ENCODE data around the gene RERE.

The RERE gene

DNA sequence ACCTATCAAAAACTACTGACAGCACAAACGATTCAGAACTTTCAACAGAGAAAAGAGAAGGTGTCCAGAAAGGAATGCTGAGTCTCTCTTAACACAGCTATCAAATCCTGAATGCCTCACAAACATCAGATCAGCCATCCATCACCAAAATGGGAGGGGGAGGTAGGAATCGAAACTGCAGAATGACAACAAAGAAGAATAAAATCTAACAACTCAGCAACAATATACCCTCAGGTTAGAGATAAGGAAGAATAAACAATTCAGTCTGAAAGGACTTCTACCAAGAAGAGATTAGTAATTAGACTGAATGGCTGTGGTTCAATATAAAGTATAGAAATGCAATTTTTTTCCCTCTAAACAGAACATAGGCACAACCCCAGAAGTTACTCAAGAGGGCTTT lies 94.4 kb downstream of the RERE start (continued):
- TF ChIP-seq, protein P1, sequence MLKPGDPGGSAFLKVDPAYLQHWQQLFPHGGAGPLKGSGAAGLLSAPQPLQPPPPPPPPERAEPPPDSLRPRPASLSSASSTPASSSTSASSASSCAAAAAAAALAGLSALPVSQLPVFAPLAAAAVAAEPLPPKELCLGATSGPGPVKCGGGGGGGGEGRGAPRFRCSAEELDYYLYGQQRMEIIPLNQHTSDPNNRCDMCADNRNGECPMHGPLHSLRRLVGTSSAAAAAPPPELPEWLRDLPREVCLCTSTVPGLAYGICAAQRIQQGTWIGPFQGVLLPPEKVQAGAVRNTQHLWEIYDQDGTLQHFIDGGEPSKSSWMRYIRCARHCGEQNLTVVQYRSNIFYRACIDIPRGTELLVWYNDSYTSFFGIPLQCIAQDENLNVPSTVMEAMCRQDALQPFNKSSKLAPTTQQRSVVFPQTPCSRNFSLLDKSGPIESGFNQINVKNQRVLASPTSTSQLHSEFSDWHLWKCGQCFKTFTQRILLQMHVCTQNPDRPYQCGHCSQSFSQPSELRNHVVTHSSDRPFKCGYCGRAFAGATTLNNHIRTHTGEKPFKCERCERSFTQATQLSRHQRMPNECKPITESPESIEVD (tag by site-specific recombination; IDR thresholded peaks at IDR 0.05): peak; percentile 80
- TF ChIP-seq ZNF843 (tag by site-specific recombination; IDR thresholded peaks at IDR 0.05) (peak; percentile 93), BCL11B (tag by site-specific recombination; IDR thresholded peaks at IDR 0.05; ENCODE audit: low read depth) (0 out of 2 replicates have a peak, but pooled peaks have one; percentile 17), WT1 (tag by site-specific recombination; IDR thresholded peaks at IDR 0.05) (peak; percentile 29; the same call in 1 of the 2 replicates), ZBTB17 (tag by site-specific recombination; IDR thresholded peaks at IDR 0.05) (0 out of 2 replicates have a peak, but pooled peaks have one; percentile 42), TCF7L2 (IDR thresholded peaks at IDR 0.05; ENCODE audit: borderline replicate concordance, low read depth, low read length) (peak; percentile 41; the same call in 1 of the 2 replicates), ZNF157 (tag by site-specific recombination; IDR thresholded peaks at IDR 0.05) (no peak), FEZF1 (tag by site-specific recombination; IDR thresholded peaks at IDR 0.05) (peak; percentile 72), KLF7 (tag by site-specific recombination; IDR thresholded peaks at IDR 0.05; ENCODE audit: borderline replicate concordance) (no peak), OSR2 (tag by site-specific recombination; IDR thresholded peaks at IDR 0.05) (peak; percentile 35; the same call in 1 of the 2 replicates), ZXDB (tag by site-specific recombination; IDR thresholded peaks at IDR 0.05) (peak; percentile 85), SP7 (tag by site-specific recombination; IDR thresholded peaks at IDR 0.05) (peak; percentile 75)
- TF ChIP-seq, protein P2, sequence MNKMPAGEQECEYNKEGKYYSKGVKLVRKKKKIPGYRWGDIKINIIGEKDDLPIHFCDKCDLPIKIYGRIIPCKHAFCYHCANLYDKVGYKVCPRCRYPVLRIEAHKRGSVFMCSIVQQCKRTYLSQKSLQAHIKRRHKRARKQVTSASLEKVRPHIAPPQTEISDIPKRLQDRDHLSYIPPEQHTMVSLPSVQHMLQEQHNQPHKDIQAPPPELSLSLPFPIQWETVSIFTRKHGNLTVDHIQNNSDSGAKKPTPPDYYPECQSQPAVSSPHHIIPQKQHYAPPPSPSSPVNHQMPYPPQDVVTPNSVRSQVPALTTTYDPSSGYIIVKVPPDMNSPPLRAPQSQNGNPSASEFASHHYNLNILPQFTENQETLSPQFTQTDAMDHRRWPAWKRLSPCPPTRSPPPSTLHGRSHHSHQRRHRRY (tag by site-specific recombination; IDR thresholded peaks at IDR 0.05): no peak
- TF ChIP-seq, protein P3, sequence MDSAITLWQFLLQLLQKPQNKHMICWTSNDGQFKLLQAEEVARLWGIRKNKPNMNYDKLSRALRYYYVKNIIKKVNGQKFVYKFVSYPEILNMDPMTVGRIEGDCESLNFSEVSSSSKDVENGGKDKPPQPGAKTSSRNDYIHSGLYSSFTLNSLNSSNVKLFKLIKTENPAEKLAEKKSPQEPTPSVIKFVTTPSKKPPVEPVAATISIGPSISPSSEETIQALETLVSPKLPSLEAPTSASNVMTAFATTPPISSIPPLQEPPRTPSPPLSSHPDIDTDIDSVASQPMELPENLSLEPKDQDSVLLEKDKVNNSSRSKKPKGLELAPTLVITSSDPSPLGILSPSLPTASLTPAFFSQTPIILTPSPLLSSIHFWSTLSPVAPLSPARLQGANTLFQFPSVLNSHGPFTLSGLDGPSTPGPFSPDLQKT (IDR thresholded peaks at IDR 0.05; ENCODE audit: borderline replicate concordance, low read depth, low read length): no peak
- TF ChIP-seq, protein P4, sequence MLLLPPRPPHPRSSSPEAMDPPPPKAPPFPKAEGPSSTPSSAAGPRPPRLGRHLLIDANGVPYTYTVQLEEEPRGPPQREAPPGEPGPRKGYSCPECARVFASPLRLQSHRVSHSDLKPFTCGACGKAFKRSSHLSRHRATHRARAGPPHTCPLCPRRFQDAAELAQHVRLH (tag by site-specific recombination; IDR thresholded peaks at IDR 0.05): 0 out of 2 replicates have a peak, but pooled peaks have one; percentile 16
- TF ChIP-seq, protein P5, sequence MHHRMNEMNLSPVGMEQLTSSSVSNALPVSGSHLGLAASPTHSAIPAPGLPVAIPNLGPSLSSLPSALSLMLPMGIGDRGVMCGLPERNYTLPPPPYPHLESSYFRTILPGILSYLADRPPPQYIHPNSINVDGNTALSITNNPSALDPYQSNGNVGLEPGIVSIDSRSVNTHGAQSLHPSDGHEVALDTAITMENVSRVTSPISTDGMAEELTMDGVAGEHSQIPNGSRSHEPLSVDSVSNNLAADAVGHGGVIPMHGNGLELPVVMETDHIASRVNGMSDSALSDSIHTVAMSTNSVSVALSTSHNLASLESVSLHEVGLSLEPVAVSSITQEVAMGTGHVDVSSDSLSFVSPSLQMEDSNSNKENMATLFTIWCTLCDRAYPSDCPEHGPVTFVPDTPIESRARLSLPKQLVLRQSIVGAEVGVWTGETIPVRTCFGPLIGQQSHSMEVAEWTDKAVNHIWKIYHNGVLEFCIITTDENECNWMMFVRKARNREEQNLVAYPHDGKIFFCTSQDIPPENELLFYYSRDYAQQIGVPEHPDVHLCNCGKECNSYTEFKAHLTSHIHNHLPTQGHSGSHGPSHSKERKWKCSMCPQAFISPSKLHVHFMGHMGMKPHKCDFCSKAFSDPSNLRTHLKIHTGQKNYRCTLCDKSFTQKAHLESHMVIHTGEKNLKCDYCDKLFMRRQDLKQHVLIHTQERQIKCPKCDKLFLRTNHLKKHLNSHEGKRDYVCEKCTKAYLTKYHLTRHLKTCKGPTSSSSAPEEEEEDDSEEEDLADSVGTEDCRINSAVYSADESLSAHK (tag by site-specific recombination; IDR thresholded peaks at IDR 0.05): peak; percentile 61; the same call in 1 of the 2 replicates
- TF ChIP-seq, protein P6, sequence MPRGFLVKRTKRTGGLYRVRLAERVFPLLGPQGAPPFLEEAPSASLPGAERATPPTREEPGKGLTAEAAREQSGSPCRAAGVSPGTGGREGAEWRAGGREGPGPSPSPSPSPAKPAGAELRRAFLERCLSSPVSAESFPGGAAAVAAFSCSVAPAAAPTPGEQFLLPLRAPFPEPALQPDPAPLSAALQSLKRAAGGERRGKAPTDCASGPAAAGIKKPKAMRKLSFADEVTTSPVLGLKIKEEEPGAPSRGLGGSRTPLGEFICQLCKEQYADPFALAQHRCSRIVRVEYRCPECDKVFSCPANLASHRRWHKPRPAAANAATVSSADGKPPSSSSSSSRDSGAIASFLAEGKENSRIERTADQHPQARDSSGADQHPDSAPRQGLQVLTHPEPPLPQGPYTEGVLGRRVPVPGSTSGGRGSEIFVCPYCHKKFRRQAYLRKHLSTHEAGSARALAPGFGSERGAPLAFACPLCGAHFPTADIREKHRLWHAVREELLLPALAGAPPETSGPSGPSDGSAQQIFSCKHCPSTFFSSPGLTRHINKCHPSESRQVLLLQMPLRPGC (tag by site-specific recombination; IDR thresholded peaks at IDR 0.05): peak; percentile 62; the same call in 1 of the 2 replicates

DNA sequence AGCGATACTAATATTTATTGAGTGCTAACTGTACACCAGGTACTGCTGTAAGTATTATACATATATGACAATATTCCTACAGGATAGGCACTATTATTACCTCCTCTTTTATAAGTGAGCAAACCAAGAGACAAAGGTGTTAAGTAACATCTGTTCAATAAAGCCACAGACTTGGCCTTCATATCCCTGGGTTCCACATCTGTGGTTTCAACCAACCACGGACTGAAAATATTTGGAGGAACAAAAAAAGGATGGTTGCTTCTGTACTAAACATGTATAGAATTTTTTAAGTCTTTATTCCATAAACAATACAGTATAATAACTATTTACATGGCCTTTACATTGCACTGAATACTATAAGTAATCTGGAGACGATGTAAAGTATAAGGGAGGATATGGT lies 95.1 kb downstream of the RERE start:
- Histone ChIP-seq H3K36me3 (ENCODE audit: control insufficient read depth in 2 of 2, insufficient read depth in 1 of 2, low read length in 2 of 2) (no peaks in the 10 kb centered on the region), H3K4me3 (ENCODE audit: low read depth, low read length) (no peak overlapping the region), H3K27ac (ENCODE audit: extremely low read depth, low read depth, low read length) (no peak overlapping the region), H3K9me3 (ENCODE audit: control insufficient read depth, insufficient read depth, low read depth, low read length) (no peaks in the 10 kb centered on the region), H3K4me1 (ENCODE audit: control insufficient read depth, insufficient read depth, low read length) (peaks cover 18% of the 10 kb centered on the region)
- ChIA-PET POLR2A (interaction anchor here (0.8 kb wide), 1 partner anchor 125 kb away, joined by 3 read pairs; no protein-coding TSS in a partner anchor), CTCF (interaction anchor here (0.7 to 2.7 kb wide), 6 partner anchors 24 to 161 kb away, joined by 3 to 21 read pairs (median 4); no protein-coding TSS in a partner anchor)
- TF ChIP-seq ZNF10 (tag by site-specific recombination; IDR thresholded peaks at IDR 0.05) (no peak), KLF1 (tag by site-specific recombination; IDR thresholded peaks at IDR 0.05) (no peak), YY1 (tag by site-specific recombination; IDR thresholded peaks at IDR 0.05) (no peak), ZNF266 (tag by site-specific recombination; IDR thresholded peaks at IDR 0.05; ENCODE audit: low read depth) (no peak), ZNF670 (tag by site-specific recombination; IDR thresholded peaks at IDR 0.05; ENCODE audit: low read depth) (no peak)
- TF ChIP-seq, protein P7, sequence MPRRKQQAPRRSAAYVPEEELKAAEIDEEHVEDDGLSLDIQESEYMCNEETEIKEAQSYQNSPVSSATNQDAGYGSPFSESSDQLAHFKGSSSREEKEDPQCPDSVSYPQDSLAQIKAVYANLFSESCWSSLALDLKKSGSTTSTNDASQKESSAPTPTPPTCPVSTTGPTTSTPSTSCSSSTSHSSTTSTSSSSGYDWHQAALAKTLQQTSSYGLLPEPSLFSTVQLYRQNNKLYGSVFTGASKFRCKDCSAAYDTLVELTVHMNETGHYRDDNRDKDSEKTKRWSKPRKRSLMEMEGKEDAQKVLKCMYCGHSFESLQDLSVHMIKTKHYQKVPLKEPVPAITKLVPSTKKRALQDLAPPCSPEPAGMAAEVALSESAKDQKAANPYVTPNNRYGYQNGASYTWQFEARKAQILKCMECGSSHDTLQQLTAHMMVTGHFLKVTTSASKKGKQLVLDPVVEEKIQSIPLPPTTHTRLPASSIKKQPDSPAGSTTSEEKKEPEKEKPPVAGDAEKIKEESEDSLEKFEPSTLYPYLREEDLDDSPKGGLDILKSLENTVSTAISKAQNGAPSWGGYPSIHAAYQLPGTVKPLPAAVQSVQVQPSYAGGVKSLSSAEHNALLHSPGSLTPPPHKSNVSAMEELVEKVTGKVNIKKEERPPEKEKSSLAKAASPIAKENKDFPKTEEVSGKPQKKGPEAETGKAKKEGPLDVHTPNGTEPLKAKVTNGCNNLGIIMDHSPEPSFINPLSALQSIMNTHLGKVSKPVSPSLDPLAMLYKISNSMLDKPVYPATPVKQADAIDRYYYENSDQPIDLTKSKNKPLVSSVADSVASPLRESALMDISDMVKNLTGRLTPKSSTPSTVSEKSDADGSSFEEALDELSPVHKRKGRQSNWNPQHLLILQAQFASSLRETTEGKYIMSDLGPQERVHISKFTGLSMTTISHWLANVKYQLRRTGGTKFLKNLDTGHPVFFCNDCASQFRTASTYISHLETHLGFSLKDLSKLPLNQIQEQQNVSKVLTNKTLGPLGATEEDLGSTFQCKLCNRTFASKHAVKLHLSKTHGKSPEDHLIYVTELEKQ (tag by site-specific recombination; IDR thresholded peaks at IDR 0.05; ENCODE audit: borderline replicate concordance): no peak

Data from HEK293 (cell line).